Chondrocyte (in vitro differentiated cells): ENCODE data around the gene CRYBB1. TPM values are rescaled to one million over a fixed set of nuclear protein-coding genes. Genes with fewer than 3 reads are reported as not detected.

ENCODE experiments used
- DNase-seq: peaks from one replicate; pipeline ENCODE4 v3.0.0; 2021; ENCODE audit warnings: mixed read lengths, low spot score
- H3K27ac Mint-ChIP-seq: one replicate; pipeline ENCODE4 v1.8.0; 2021; ENCODE audit warnings: mild to moderate bottlenecking, moderate library complexity, mixed read lengths; ENCODE audit not compliant: unreplicated experiment
- H3K27me3 Mint-ChIP-seq: 2 replicates; pipeline ENCODE4 v1.8.0; 2021; ENCODE audit warnings: low read depth, mixed read lengths
- H3K36me3 Mint-ChIP-seq: 2 replicates; pipeline ENCODE4 v1.8.0; 2021; ENCODE audit warnings: low read depth, mixed read lengths
- H3K4me1 Mint-ChIP-seq: 2 replicates; pipeline ENCODE4 v1.8.0; 2021; ENCODE audit warnings: low read depth, mild to moderate bottlenecking, mixed read lengths
- H3K4me3 Mint-ChIP-seq: one replicate; pipeline ENCODE4 v1.8.0; 2021; ENCODE audit warnings: mild to moderate bottlenecking, moderate library complexity, mixed read lengths; ENCODE audit not compliant: unreplicated experiment
- H3K9me3 Mint-ChIP-seq: 2 replicates; pipeline ENCODE4 v1.8.0; 2021; ENCODE audit warnings: low read depth, mixed read lengths
- CTCF ChIP-seq: fragments of 200-600 bp; sonication (generic); IDR thresholded peaks from 2 replicates; pipeline ENCODE4 v1.5.0; 2021; ENCODE audit warnings: antibody characterized with exemption, mild to moderate bottlenecking, moderate library complexity
- total RNA-seq: library from RNA; stranded (reverse); gene quantifications from 3 replicates; pipeline ENCODE4 v1.2.1, GENCODE V29; 2021

Gene CRYBB1
- total RNA-seq, 1 donor from 2014 or later, result not detected

DNA sequence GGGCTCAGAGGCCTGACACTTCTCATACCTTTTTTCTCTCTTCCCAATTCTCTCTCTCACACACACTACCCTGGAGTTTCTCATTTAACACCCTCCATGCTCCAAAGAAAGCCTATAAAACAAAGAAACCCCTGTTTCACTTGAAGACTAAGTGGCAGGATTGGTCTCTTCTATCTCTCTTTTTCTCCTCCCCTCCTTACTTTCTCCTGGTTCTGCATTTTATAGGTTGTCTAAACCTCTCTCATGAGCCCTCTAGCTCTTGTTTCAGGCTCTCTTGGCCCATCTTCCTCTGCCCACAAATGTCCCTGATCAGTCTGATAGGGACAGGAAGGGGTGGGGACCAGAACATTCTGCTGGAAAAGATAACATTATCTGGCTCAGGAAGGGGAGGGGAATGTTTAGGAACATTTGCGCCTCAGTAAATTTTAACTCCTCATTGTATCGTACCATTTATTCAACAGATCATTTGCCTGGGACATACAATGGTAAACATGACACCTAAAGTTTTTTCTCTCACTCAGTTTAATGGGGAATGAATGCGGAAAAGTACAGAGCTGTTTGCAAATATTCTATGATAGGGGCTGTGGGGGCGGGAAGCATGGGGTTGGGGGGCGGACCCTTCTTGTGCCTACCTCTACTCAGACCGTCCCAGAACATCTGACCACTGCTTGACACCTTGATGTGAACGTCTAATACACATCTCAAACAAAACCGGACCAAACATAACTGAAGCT lies 14.8 kb upstream of the CRYBB1 start:
- Mint-ChIP-seq H3K9me3 (peaks cover 7% of the 10 kb centered on the region), H3K36me3 (peaks cover 2% of the 10 kb centered on the region), H3K27ac (no peak overlapping the region), H3K4me3 (no peak overlapping the region), H3K4me1 (peaks cover 7% of the 10 kb centered on the region), H3K27me3 (peaks cover 15% of the 10 kb centered on the region)
- no peak for DNase-seq
- TF ChIP-seq CTCF, result no peak

- Mint-ChIP-seq H3K4me1 (peaks cover 7% of the 10 kb centered on the region), H3K4me3 (no peak overlapping the region), H3K27ac (no peak overlapping the region), H3K36me3 (peaks cover 2% of the 10 kb centered on the region), H3K27me3 (peaks cover 17% of the 10 kb centered on the region), H3K9me3 (peaks cover 7% of the 10 kb centered on the region)
- TF ChIP-seq CTCF, result no peak
- DNase-seq, result no peak
Measured at GRCh38 chr22:26631282-26631681, 13.5 kb upstream of the CRYBB1 start.

DNA sequence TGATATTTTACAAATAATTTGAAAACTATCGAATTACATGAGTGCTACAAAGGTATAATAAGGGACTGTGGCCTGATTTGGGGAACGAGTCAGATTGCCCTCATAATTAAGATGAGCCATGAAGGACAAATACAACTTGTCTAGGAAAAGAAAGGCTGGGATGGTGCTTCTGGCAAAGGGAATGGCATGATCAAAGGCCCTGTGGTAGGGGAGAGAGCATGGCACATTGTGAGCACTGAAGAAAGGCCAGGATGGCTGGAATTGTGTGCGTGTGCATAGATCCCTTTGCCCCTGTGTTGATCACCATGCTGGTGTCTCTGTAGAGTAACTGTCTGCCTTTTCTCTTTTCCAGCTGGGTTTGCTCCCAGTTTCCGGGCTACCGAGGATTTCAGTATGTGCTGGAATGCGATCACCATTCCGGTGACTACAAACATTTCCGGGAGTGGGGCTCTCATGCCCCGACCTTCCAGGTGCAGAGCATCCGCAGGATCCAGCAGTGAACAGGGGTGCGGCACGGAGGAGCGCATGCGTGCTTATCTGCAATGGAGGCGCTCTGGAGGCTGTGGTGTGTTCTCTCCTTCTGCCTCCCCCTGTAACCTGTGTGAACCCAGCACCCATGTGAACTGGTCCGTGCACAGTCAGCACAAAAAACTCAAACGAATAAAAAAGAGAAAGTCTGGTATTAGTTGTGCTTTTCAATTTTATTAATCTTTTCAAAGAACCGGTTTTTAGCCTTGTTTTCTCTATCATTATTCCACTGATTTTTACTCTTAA lies 12.3 kb upstream of the CRYBB1 start:
- H3K4me3 Mint-ChIP-seq, result no peak overlapping the region
- peaks cover 7% of the 10 kb centered on the region for H3K9me3 Mint-ChIP-seq
- H3K27ac Mint-ChIP-seq, result no peak overlapping the region
- DNase-seq, result no peak
- H3K27me3 Mint-ChIP-seq, result peaks cover 16% of the 10 kb centered on the region
- peaks cover 2% of the 10 kb centered on the region for H3K36me3 Mint-ChIP-seq
- peaks cover 7% of the 10 kb centered on the region for H3K4me1 Mint-ChIP-seq
- TF ChIP-seq CTCF, result no peak

- Mint-ChIP-seq H3K27ac (no peak overlapping the region), H3K4me1 (no peaks in the 10 kb centered on the region), H3K27me3 (peaks cover 17% of the 10 kb centered on the region), H3K9me3 (no peaks in the 10 kb centered on the region), H3K36me3 (no peaks in the 10 kb centered on the region), H3K4me3 (no peak overlapping the region)
- TF ChIP-seq CTCF, result no peak
- DNase-seq, result no peak
Measured at GRCh38 chr22:26624803-26625202, 7.0 kb upstream of the CRYBB1 start.

DNA sequence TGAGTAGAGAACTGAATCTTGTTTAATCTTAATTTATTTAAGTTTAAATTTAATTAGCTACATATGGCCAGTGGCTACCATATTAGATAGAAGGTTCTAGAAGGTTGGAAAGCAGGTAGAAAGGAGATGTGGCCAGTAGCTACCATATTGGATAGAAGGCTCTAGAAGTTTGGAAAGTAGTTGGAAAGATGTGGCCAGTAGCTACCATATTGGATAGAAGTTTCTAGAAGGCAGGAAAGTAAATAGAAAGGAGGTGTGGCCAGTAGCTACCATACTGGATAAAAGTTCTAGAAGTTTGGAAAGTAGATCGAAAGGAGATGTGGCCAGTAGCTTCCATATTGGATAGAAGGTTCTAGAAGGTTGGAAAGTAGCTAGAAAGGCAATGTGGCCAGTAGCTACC lies 6.2 kb upstream of the CRYBB1 start:
- no peak for TF ChIP-seq CTCF
- Mint-ChIP-seq H3K4me3 (no peak overlapping the region), H3K36me3 (no peaks in the 10 kb centered on the region), H3K27me3 (peaks cover 17% of the 10 kb centered on the region), H3K27ac (no peak overlapping the region), H3K9me3 (no peaks in the 10 kb centered on the region), H3K4me1 (no peaks in the 10 kb centered on the region)
- no peak for DNase-seq
